HG02623 (cell line): ENCODE measurements around the gene PTGFRN.
A peak's percentile ranks its signal among the peaks of the same experiment; 100 is the strongest.

Source experiments
- ATAC-seq: cut with Tn5 transposase; IDR thresholded peaks from one replicate; pipeline ENCODE4 v1.9.1; 2021; ENCODE audit warnings: moderate library complexity; ENCODE audit not compliant: unreplicated experiment

PTGFRN gene

DNA sequence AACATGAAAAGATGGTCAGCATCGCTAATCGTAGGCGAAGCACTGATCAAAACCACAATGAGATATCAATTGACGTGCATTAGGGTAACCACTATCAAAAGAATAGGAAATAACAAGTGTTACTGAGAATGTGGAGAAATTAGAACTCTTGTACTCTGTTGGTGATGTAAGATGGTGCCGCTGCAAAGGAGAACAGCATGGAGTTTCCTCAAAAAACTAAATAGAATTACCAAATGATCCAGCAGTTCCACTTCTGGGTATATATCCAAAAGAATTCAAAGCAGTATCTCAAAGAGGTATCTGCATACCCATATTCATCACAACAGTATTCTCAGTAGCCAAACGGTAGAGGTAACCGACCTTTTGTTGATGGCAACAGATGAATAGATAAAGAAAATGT lies 83.6 kb downstream of the PTGFRN start:
- no peak for ATAC-seq

DNA sequence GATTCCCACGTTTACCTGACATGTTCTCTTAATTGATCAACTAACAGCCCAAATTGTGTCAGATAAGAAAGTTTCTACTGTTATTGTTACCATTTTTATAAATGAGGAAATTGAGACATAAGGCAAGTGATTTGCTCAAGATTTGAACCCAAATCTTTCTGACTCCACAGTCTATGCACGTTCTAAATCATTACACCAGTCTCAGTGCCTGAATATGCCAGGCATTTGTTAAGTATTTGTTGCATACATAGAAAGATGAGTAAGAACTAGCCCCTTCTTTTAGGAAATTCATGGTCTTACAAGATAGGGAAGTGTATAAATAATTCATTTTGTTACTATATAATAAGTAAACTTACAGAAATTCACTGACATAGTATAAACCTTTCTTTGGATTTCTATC lies 84.7 kb downstream of the PTGFRN start:
- ATAC-seq, result no peak

DNA sequence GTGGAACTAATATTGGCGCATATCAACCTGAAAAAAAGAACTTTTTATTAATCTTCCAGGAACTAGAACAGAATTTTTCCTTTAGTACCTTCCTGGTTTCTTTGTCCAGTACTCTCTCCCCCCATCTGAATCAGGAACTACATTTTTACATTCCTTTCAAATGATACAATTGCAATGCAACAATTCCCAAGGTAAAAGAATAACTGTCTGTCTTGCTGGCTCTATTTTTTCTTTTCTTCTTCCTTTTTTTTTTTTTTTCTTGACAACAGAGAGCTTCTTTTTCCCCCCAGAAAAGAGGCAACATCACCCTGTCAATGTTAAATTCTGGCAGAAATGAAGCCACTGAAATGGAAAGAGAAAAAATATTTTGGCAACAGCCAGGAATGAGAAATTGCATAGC lies 87.3 kb downstream of the PTGFRN start:
- ATAC-seq, result no peak

DNA sequence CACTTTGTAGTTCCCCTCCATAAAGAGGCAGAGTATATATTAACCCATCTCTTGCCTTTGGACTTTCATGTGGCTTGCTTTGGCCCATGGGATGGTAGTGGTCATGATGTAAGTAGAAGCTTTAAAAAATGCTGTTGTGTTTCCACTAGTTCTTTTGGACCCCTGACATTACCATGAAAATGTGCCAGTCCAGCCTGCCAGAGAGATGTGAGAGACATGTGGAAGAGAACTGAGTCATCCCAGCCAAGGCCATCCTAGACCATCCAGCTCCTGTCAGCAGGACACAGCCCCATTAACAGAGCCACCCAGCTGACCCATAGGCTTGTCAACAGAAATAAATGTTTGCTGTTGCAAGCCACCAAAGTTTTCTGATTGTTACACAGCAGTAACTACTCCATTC lies 87.9 kb downstream of the PTGFRN start:
- no peak for ATAC-seq

DNA sequence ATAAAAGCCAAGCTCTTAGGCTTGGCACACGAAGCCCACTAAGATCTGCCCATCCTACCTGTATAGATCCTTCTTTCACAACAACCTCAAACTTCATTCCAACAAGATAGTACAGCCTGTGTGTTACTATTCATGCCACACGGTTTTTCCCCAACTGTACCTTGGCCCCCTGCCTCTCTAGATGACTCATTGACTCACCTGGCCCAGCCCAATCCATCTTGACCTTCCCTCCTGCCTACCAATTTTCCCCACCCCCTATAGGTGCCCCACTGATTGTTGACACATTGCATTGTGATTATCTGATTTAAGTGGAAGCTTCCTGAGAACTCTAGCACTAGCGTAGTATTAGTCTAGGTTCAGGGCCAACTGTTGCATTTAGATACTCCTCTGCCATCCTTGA lies 89.9 kb downstream of the PTGFRN start:
- ATAC-seq, result no peak

DNA sequence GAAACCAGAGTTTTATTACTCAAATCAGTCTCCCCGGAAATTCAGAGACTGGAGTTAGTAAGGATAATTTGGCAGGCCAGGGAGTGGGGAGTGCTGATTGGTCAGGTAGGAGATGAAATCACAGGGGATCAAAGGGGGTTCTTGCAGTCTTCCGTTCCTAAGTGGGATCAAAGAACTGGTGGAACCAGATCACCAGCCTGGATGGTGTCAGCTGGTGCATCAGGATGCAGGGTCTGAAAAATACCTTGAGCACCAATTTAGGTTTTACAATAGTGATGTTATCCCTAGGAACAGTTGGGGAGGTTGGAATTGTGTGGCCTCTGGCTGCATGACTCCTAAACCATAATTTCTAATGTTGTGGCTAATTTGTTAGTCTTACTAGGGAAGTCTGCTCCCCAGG lies 90.4 kb downstream of the PTGFRN start:
- no peak for ATAC-seq

DNA sequence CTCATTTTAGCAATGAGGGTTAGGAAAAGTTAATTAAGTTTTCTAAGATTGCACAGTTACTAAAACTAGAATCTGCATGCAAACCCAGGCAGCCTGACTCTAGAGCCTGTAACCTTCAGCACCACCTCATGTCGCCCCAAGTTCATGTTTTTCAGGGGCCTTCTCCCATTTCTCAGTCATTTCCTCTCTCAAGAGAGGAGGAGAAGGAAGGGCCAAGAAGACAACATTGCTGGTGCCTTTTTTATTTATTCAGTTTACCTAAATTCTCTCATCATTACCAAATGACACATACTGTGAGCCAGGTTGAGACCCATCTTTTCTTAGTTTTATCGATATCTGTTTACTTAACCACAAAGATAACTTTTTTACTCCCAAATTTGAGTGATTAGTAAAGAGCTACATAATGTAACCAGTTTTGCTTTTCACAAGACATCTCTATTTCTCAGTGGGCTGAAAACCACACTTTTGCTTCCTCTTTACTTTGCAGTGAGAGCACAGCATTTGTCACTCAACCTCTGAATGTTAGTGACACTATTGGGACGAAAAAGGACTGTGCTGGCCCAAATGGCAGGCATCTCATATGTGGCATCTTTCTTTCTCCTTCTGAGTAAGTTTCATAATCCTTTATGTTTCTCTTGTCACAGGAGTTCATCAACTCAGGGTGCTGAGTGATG lies 91.7 kb downstream of the PTGFRN start, which contains the start of gene CD101:
Gene CD101, plus strand, starts transcription at position 507 of the 674 bp plus-strand sequence. Its CDS starts 58 bp downstream, at position 565.
- peak; percentile 92 for ATAC-seq

DNA sequence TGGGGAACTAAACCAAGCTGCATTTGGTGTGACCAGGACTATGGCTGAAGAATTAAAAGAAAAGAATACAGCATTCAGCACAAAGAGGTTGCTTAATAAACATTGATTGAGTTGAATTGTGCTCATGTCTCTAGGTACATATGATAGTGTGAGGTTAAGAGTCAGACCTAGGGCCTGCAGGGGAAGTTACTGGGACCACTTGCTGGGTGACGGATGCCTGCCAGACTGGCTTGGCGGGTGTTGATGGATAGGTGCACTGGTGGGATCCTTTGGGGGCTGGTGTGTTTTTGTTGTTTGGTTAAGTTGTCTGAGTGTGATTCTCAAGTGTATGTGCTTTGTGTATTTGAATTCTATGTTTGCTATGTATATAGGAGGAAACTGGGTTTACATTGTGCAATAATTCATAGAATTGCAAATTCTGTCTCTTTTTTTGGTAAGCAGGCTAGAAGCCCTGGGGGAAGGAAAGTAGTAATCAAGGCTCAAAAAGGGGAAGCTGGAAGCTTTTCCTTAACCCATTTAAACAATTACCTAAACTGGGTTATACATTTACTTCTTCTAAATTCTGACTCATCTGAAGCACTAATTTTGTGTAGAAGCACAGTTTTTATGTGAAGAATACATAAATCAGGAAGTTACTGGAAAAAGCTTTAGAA lies 93.6 kb downstream of the PTGFRN start:
- no peak for ATAC-seq

DNA sequence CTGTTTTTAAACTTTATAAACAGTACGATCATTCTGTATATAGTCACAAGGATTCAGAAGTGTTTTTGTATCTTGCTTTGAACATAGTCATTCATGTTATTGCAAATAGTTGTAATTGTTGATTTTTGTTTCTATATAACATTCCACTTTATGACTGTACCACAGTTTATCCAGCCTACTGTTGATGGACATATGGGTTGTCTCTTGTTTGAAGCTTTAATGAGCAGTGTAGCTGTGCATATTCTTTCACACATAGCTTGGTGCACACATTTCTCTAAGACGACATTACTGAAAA lies 98.0 kb downstream of the PTGFRN start:
- ATAC-seq, result no peak

DNA sequence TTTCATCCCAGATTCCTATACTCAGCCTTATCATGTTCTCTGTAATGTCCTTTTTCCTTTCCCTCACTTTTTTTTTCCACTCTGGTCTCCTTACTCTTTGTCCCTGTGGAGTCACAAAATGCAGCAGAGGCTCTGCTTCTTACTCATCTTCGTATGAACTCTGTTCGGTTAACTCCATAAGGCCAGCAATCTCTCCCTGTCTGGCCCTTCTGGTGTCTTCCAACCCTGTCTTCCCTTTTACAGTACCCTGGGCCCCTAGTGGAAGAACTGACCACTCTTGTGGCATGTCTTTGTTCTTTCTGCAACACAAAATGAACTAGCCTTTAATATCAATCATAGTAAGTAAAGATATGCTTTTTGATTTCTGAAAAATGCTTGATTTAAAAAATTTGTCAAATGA lies 98.9 kb downstream of the PTGFRN start:
- ATAC-seq, result no peak

DNA sequence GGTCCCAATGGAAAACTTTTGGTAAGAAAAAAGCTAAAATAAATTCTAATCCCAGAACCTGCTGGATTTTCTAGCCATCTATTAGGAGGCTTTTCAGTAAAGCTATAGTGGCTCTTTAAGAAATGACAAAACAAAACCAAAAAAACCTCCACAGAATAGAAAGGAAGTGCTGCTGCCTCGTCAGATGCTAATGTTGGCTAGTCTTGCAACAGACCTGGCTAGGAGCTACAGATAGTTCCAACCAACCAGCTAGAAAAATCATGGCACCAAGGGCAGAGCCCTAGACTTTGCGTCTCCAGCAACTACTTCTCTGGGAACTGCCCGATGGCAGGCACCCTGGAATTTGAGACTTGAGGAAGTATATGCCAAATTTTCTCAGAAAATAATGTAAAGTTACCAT lies 99.4 kb downstream of the PTGFRN start:
- ATAC-seq, result no peak

DNA sequence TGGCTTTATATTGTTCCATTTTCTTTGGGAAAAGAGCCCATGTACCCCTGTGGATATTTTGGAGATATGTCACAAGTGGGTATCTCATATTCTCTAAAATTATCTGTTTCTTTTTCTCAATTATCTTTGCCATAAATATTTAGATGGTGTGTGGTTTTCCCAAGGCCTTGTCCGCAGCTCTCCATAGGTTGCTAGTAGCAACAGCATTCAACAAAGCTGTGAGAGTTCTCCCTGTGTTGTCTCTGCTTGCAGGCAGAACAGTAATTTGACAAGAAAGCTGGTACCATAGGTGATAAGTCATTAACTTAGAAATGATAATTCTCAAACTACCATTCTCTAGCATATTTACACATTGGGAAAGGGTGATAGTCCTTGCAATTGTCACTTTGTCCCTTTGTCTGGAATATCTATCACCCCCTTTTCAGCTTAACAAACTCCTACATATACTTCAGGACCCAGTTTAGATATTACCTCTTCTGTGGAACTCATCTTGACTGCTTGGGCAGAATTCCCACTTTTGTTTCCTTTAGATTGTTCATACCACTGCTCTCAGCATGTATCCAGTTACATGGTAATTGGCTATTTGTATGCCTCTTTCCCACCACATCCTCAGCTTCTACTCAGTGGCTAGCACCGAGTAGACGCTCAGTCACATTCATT lies 100.7 kb downstream of the PTGFRN start:
- no peak for ATAC-seq

DNA sequence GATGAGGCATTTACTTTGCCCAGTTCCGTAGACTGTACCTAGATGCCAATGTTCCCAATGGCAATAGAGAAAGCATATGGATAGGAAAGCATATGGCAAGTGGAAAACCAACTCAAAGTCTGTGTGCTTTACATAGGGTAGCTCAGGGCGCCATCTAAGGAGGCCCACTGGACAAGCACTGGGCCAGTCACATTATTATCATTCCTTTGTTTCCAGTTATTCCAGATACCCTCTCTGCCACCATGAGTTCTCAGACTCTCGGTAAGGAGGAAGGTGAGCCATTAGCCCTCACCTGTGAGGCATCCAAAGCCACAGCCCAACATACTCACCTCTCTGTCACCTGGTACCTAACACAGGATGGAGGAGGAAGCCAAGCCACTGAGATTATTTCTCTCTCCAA lies 101.6 kb downstream of the PTGFRN start:
- ATAC-seq, result no peak

DNA sequence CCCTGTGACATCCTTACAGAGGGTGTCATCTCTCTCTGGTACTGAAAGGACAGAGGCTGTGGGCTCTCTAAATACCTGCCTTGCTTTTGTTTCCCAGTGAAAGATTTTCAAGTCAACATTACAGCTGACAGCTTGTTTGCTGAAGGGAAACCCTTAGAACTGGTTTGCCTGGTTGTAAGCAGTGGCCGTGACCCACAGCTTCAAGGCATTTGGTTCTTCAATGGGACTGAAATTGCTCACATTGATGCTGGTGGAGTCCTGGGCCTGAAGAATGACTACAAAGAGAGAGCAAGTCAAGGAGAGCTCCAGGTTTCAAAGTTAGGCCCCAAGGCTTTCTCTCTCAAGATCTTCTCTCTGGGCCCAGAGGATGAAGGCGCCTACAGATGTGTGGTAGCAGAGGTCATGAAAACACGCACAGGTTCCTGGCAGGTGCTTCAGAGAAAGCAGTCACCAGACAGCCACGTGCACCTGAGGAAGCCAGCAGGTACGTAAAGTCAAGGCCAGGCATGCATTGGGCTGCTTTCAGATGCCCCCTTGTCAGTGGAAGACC lies 103.7 kb downstream of the PTGFRN start:
- ATAC-seq, result no peak

DNA sequence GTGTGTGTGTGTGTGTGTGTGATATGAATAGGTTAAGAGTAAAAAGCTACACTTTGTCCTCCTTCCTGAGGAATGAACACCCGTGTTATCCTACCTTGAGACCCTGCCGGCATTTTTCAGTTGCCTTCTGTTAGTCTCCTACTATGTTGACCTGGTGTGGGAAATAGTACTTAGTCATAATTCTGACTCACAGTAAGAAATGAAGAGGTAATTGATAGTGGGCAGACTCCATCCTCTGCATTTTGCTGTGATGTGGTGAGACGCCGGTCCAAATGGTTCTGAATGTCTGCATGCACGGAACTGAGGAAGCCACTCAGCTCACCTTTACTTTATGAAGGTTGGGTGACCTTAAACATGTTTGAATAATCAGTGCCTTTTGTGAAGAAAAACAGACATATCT lies 104.5 kb downstream of the PTGFRN start:
- ATAC-seq, result no peak

DNA sequence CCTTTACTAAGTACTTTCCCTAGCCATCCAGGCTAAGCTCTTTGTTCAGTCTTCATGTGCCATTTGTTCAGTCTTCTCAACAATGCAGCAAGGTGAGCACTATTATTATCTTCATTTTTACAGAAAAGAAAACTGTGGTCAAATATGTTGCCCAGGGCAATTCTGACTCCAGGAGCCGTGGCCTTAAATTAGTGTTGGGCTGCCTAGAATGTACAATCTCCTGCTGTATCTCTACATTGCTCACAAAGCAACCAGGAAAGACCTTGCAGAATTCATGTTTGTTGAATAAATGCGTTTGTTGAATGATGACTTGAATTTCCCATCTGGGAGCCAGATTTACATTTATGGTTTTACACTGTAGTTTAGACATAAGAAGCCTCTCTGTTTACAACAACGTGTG lies 106.0 kb downstream of the PTGFRN start:
- ATAC-seq, result no peak

DNA sequence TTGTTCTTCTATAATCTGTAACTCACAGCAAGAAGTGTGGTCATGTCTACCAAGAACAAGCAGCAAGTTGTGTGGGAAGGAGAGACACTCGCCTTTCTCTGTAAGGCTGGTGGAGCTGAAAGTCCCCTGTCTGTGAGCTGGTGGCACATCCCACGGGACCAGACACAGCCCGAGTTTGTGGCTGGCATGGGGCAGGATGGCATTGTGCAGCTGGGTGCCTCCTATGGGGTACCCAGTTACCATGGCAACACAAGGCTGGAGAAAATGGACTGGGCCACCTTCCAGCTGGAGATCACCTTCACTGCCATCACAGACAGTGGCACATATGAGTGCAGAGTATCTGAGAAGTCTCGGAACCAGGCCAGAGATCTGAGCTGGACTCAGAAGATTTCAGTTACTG lies 107.3 kb downstream of the PTGFRN start:
- no peak for ATAC-seq

DNA sequence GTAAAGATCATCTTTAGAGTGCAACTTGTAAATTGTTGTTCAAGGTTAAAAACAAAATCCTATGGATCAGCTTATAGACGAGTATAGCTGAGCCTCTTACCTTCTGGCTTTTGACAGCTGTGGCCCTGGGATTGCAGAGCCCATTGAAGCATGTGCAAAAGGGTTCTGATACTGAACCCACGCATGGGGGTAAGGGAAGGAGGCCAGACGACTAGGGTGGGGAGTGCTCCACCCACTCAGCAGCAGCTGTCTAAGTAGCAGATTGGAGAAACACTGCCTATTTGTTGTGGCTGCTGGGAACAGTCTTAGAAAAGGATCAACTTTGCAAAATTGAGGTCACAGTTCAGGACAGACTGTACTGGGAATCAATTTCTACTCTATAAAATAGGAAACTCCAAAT lies 107.9 kb downstream of the PTGFRN start:
- peak; percentile 66 for ATAC-seq

DNA sequence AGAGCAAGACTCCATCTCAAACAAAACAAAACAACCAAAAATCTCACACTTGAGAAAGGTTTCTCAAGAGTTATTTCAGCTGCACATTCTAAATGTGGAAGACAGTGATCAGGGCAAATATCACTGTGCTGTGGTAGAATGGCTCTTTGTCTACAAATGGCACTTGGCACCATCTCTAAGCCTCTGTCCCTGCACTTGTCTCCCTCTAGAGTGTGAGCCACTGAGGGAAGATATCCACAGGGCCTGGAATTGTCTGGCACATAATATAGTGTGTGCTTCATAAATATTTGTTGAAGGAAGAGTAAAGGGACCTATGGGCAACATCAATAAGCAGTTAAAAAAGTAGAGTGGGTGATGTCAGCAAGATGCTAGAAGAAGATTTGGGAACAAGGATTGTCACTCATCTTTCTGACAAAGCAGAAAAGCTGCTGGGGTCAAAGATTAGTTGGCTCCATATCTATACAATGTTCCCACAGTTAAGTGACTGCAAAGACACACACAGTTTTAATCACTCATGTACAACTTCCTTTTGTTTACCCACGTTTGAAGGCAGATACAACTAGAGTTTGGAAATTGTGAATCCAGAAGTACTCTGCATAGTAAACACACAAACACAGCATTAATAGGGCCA lies 110.9 kb downstream of the PTGFRN start:
- ATAC-seq, result no peak

DNA sequence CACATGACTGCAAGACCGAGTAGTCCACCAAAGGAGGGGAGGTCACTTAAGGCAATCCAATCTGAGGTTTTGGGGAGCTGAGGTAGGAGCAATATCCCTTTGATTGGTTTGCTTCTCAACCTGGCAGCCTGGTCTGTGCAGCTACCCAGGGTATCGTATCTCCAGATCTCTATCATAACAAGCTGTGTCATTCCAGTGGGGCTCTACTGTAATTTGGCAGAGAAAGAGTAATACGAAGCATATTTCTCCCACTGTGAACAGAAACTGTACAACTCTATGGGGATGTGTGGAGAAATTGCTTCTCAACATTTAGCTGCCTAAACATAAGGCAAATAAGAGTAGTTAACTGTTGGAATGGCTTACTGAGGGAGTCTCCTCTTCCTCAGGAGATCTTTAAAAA lies 112.4 kb downstream of the PTGFRN start:
- ATAC-seq, result no peak

DNA sequence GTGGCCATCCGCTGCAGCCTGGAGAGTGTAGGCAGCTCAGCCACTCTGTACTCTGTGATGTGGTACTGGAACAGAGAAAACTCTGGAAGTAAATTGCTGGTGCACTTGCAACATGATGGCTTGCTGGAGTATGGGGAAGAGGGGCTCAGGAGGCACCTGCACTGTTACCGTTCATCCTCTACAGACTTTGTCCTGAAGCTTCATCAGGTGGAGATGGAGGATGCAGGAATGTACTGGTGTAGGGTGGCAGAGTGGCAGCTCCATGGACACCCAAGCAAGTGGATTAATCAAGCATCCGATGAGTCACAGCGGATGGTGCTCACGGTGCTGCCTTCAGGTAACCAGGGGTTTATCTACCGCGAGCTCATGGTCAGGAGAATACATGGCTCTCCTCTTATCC lies 115.9 kb downstream of the PTGFRN start:
- ATAC-seq, result no peak

DNA sequence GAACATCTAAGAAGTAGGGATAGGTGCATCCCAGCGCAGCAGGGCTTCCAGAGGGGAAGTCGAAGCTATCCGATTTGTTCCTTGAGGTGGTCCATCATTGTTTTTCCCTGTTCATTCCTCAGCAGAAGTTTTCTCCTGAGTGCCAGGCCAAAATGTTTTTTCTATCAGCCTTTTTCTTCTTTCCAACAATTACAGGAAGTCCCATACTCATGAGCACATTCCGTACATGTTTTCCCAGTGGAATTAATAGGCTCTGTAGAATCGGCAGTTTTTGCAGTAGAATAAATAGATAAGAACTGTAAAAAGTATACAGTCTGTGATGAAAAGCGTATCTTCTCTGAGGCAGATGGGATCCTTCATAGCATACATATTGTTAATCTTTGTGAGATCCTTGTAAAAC lies 116.6 kb downstream of the PTGFRN start:
- no peak for ATAC-seq
